Nephron (organoid): ENCODE results near the gene CEP126.

Experiments used
- H3K27ac Mint-ChIP-seq, 3 experiments: 2 replicates each; pipeline ENCODE4 v1.8.0; 2020; ENCODE audit warnings: mixed read lengths in 3 of 3, mild to moderate bottlenecking in 2 of 3, moderate library complexity in 1 of 3
- H3K27me3 Mint-ChIP-seq: 2 replicates; pipeline ENCODE4 v1.8.0; 2021; ENCODE audit warnings: low read depth, mild to moderate bottlenecking, moderate library complexity, mixed read lengths
- H3K36me3 Mint-ChIP-seq: 2 replicates; pipeline ENCODE4 v1.8.0; 2020; ENCODE audit warnings: low read depth, mixed read lengths
- H3K4me1 Mint-ChIP-seq: 2 replicates; pipeline ENCODE4 v1.8.0; 2020; ENCODE audit warnings: mixed read lengths
- H3K4me3 Mint-ChIP-seq, 3 experiments: 2 replicates each; pipeline ENCODE4 v1.8.0; 2020; ENCODE audit warnings: mild to moderate bottlenecking in 3 of 3, mixed read lengths in 3 of 3, moderate library complexity in 2 of 3
- H3K9me3 Mint-ChIP-seq: 2 replicates; pipeline ENCODE4 v1.8.0; 2020; ENCODE audit warnings: mixed read lengths
- TF ChIP-seq, protein P1 (sequence below), 3 experiments: fragments of 200-600 bp; sonication (generic); IDR thresholded peaks; one replicate each; pipeline ENCODE4 v1.5.0; 2021; ENCODE audit warnings: antibody characterized with exemption in 3 of 3; ENCODE audit not compliant: unreplicated experiment in 3 of 3

Gene CEP126, protein sequence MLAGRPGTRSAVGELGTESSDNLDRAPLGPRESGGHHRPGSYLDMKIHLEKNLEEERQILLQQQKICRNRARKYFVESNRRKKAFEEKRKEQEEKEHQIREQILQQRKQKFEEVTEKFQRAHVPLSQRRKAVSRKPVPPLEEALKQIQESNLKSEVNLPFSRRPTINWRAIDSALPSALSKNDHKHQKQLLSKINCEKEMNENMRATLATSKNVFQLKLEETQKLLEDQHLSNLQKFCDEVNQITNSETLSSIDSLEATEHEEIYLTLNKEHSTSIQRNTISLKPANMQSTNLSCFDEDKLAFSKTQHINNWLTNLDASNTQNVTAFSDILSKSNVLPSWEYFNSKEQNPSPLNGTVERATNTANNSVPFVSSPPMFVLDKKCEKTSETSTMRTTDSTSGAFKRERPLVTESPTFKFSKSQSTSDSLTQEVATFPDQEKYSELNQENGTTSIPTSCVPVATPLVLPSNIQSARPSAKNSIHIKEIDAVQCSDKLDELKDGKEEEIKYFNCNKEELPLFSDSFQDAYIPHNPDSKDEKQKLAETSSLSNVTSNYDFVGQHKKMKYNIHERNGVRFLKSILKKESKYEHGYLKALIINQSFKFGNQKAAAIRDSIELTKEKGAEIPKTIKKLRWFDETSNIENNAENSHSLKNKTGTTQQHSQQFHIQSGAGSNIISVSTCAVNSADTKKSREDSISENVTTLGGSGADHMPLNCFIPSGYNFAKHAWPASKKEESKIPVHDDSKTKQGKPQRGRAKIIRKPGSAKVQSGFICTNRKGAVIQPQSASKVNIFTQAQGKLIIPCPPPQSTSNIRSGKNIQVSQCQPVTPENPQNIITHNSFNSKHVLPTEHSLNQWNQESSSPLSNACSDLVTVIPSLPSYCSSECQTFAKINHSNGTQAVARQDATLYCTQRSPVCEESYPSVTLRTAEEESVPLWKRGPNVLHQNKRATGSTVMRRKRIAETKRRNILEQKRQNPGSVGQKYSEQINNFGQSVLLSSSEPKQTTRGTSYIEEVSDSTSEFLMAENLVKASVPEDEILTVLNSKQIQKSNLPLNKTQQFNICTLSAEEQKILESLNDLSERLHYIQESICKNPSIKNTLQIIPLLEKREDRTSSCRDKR

DNA sequence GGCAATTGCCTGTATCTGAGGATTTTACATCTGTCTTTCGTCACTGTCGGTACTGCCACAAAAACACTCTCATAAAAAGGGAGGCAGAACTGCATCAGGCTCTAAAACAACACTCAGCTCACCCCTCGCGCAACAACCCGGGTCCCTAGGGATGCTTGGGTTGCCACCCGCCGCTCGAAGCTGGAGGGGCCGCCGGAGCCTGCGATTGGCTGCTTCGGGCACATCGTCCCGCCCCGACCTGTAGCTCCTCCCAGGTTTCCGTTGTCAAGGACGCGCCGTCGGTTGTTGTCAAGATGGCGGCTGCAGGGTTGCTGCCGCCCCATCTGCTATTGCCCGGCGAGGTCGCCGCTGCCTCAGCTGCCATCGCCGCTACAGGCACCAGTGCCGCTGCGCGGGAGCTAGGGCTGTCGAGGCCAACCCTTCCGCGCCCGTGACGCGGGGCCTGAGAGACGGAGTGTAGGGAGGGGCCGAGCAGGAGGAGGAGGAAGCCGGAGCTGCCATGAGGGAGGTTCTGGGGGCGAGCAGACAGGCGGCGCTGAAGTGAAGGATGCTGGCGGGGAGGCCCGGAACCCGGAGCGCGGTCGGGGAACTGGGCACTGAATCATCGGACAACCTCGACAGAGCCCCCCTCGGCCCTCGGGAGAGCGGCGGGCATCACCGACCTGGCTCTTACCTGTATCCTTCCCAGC is at the start of gene CEP126:
TSS of gene CEP126 (plus strand) at position 273 of the 689 bp plus-strand sequence. CDS start at position 548, 275 bp downstream.
- peak within 1 kb of the TSS; percentile 86 to 93 (median 92) for H3K27ac Mint-ChIP-seq
- peak within 1 kb of the TSS; percentile 87 to 96 (median 90) for H3K4me3 Mint-ChIP-seq
- peaks cover 31% of the 10 kb centered on the region for H3K4me1 Mint-ChIP-seq
- no peaks in the 10 kb centered on the region for H3K9me3 Mint-ChIP-seq
- no peaks in the 10 kb centered on the region for H3K27me3 Mint-ChIP-seq
- no peaks in the 10 kb centered on the region for H3K36me3 Mint-ChIP-seq
- TF ChIP-seq, protein P1, sequence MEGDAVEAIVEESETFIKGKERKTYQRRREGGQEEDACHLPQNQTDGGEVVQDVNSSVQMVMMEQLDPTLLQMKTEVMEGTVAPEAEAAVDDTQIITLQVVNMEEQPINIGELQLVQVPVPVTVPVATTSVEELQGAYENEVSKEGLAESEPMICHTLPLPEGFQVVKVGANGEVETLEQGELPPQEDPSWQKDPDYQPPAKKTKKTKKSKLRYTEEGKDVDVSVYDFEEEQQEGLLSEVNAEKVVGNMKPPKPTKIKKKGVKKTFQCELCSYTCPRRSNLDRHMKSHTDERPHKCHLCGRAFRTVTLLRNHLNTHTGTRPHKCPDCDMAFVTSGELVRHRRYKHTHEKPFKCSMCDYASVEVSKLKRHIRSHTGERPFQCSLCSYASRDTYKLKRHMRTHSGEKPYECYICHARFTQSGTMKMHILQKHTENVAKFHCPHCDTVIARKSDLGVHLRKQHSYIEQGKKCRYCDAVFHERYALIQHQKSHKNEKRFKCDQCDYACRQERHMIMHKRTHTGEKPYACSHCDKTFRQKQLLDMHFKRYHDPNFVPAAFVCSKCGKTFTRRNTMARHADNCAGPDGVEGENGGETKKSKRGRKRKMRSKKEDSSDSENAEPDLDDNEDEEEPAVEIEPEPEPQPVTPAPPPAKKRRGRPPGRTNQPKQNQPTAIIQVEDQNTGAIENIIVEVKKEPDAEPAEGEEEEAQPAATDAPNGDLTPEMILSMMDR (IDR thresholded peaks at IDR 0.05; ENCODE audit: unreplicated experiment in 3 of 3): peak; percentile 37 to 56 (median 45)

DNA sequence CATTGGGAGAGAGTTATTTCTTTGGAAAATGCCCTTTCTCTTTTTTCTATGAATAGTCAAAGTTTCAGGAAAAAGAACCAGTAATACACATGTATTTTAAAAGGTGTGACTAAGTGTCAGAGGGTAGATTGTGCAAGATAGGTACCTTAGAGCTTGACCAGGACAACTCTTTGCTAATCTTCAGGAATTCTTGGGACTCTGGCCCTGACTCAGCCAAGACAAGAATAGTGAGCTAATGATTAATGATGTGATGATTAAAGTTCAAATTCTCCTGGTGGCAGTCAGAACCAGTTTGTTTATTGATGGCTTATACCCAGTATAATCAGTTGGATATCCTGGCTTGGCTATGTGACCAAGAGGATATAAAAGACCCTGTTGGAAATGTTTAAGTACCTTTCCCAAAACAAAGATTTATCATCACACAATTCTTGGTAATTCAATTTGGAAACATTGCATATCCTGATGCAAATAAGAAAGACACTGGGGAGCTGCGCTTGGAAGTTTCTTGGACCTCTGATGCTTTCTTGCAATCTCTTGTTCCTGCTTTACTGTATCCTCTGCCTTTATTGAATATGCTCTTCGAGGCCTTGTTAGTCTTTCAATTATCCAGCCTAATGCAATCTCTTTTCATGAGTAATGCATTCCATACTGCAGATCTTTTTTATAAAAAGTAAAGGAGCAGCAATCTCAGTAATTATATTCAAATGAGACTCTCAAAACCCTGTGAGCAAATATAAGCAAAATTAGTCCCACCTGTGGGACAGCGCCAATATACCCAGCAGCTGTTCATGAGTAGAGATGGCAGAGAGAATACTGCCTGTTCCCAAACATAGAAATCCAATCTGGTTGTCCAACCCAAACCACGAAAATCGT is 48.0 kb upstream of the CEP126 start:
- TF ChIP-seq, protein P1 (IDR thresholded peaks at IDR 0.05; ENCODE audit: unreplicated experiment in 3 of 3): no peak
- H3K4me1 Mint-ChIP-seq: no peaks in the 10 kb centered on the region

DNA sequence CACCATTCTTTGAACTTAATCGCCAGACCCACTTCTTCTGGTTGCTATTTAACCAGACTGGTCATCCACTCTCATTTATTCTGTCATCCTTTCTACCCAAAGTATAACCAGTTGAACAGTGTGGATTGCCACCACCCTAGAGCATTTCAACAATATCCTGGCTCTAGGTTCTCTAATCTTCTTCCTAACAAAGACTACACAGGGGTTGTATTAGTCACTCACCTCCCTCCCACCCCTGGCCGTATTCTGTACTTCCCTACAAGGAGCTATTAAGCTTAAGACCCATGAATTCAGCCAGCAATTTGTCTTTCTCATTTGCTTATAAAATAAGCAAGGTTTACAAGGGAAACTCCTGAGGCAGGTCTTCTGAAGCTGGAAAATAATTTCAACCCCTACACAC is 46.9 kb upstream of the CEP126 start:
- Mint-ChIP-seq H3K9me3 (peaks cover 5% of the 10 kb centered on the region), H3K4me3 (no peak overlapping the region), H3K36me3 (no peaks in the 10 kb centered on the region), H3K27me3 (no peaks in the 10 kb centered on the region), H3K4me1 (no peaks in the 10 kb centered on the region), H3K27ac (peak overlapping the region in 1 of 3 experiments; percentile 72)
- TF ChIP-seq, protein P1 (IDR thresholded peaks at IDR 0.05; ENCODE audit: unreplicated experiment in 3 of 3): no peak

More for the DNA sequence above, 48.0 kb upstream of the CEP126 start:
- Mint-ChIP-seq H3K36me3 (no peaks in the 10 kb centered on the region), H3K27me3 (no peaks in the 10 kb centered on the region), H3K4me3 (no peak overlapping the region), H3K9me3 (peaks cover 5% of the 10 kb centered on the region), H3K27ac (peak overlapping the region; percentile 28 to 72 (median 54))

DNA sequence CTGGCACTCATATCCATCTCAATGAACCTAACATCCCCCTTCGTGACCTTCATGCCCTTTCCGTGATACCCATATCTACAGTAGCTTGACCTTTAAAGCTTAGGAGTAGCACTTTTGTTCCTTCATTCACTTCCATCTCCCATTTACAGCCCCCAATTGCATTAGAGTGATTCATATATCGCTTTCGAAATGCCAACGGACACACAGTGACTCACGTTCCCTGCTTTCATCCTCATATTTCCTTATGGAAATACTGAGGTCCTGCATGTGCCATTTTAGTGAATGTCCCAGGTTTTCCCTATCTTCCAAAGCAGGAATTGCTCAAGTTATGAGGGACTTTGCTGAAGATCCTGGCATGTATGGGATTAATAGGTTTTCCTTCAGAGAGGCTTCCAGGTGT is 44.3 kb upstream of the CEP126 start:
- H3K4me1 Mint-ChIP-seq: no peaks in the 10 kb centered on the region
- H3K4me3 Mint-ChIP-seq: no peak overlapping the region
- no peak overlapping the region for H3K27ac Mint-ChIP-seq
- no peaks in the 10 kb centered on the region for H3K9me3 Mint-ChIP-seq
- H3K36me3 Mint-ChIP-seq: no peaks in the 10 kb centered on the region
- H3K27me3 Mint-ChIP-seq: no peaks in the 10 kb centered on the region
- TF ChIP-seq, protein P1 (IDR thresholded peaks at IDR 0.05; ENCODE audit: unreplicated experiment in 3 of 3): no peak
